Transverse colon (tissue), 4 donors: ENCODE data around the gene FAM217B. TPM values are rescaled to one million over a fixed set of nuclear protein-coding genes. Genes with fewer than 3 reads are reported as not detected.

ENCODE experiments used
- DNase-seq: peaks from one replicate; pipeline ENCODE4 v3.0.0-alpha.2; 2019
- H3K27ac ChIP-seq, 4 donors: fragments of 200-600 bp; sonication (generic); 2 replicates each; pipeline ENCODE4 v1.5.1; 2016 to 2018; ENCODE audit warnings: inconsistent platforms in 4 of 4
- H3K27me3 ChIP-seq: fragments of 200-600 bp; sonication (generic); 2 replicates; pipeline ENCODE4 v1.5.1; 2017; ENCODE audit warnings: inconsistent platforms
- H3K36me3 ChIP-seq, 4 donors: fragments of 200-600 bp; sonication (generic); 2 replicates each; pipeline ENCODE4 v1.5.1; 2017 to 2019; ENCODE audit warnings: inconsistent platforms in 4 of 4
- H3K4me1 ChIP-seq, 4 donors: fragments of 200-600 bp; sonication (generic); 2 replicates each; pipeline ENCODE4 v1.5.1; 2017 to 2020; ENCODE audit warnings: inconsistent platforms in 4 of 4
- H3K4me3 ChIP-seq, 4 donors: fragments of 200-600 bp; sonication (generic); 1 replicate in 1 of 4; 2 replicates in 3 of 4; pipeline versions ENCODE4 v1.5.1 to v1.6.1; 2017 to 2019; ENCODE audit warnings: inconsistent platforms in 4 of 4
- H3K9me3 ChIP-seq, 2 donors: fragments of 200-600 bp; sonication (generic); 2 replicates each; pipeline ENCODE4 v1.5.1; 2017 to 2019; ENCODE audit warnings: inconsistent platforms in 2 of 2
- EP300 ChIP-seq: sonication (generic); formaldehyde crosslinking; IDR thresholded peaks from one replicate; pipeline ENCODE4 v1.6.1; 2017; ENCODE audit warnings: antibody characterized with exemption, low read depth
- POLR2A ChIP-seq: fragments of 450-650 bp; IDR thresholded peaks from one replicate; pipeline ENCODE4 v1.6.1; 2016; ENCODE audit warnings: antibody characterized with exemption, mild to moderate bottlenecking, moderate library complexity
- POLR2AphosphoS5 ChIP-seq, 3 donors: sonication (generic); formaldehyde crosslinking; IDR thresholded peaks; one replicate each; pipeline ENCODE4 v1.6.1; 2016; ENCODE audit warnings: antibody characterized with exemption in 3 of 3
- WGBS, 2 donors: methylation state at CpG; one replicate each; pipeline ENCODE4 v1.1.5; 2018; ENCODE audit warnings: low coverage in 1 of 2; 5-methylcytosine and 5-hydroxymethylcytosine counted together
- in situ Hi-C, 4 donors: fragments of 200-750 bp; cut with MboI; loops; one replicate each; pipeline versions ENCODE4 v1.15.0 to v1.15.1; 2017; ENCODE audit warnings: low sequenced_read_pairs in 3 of 4, low pct_ligation_motif_present in 1 of 4, low pct_unique_long_range_greater_than_20kb in 1 of 4
- intact Hi-C: fragments of 100-400 bp; cut with DNase I; formaldehyde crosslinking; loops from one replicate; pipeline ENCODE4 v1.15.1; 2023; ENCODE audit warnings: low total_unique reads
- total RNA-seq, 4 donors: library from RNA; depleted of rRNA; stranded (reverse); fragments of >200 nt; gene quantifications; one replicate each; pipeline ENCODE4 v1.1.0, GENCODE V29; 2016
- TF ChIP-seq, protein P1 (sequence below), 5 experiments: fragments of 200-600 bp in 3 of 5; fragments of 450-650 bp in 2 of 5; sonication (generic) in 3 of 5; IDR thresholded peaks; 1 replicate in 2 of 5; 2 replicates in 3 of 5; pipeline ENCODE4 v1.5.1; 2016 to 2017; ENCODE audit warnings: antibody characterized with exemption in 5 of 5, inconsistent platforms in 3 of 5, mild to moderate bottlenecking in 2 of 5, moderate library complexity in 1 of 5

Gene FAM217B
- total RNA-seq, 4 donors from 2014 or later, result 2.2 to 12.2 (median 6.2) TPM

DNA sequence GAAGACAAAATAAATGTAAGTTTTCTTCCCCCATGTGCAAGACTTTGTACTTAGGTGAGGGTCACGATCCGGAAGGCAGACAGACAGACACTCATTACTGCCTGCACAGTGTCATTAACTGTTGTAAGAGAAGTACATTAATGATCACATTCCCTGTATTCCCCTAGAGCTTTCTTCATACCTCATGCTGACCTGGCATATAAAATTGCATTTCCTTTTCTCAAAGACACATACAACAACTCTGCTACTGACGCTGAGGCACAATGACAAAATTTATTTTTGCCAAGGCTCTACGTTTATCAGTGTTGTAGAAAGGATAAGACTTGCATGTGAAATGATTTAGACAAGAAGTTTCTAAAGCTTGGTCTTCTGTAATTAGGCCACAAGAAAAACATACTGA is 3.8 kb upstream of the FAM217B start:
- H3K4me3 ChIP-seq, result no peak overlapping the region
- no peaks in the 10 kb centered on the region for H3K9me3 ChIP-seq
- DNase-seq, result no peak
- no peak overlapping the region for H3K27ac ChIP-seq
- no peaks in the 10 kb centered on the region for H3K36me3 ChIP-seq
- peaks cover 22 to 50% (median 29%) of the 10 kb centered on the region in 4 donors for H3K4me1 ChIP-seq
- H3K27me3 ChIP-seq, result no peaks in the 10 kb centered on the region
- in situ Hi-C loops (no loop called here), intact Hi-C loops (no loop called here)
- 83 to 84% methylated on average over 4 of the region's 4 CpGs for WGBS, 2 donors
- TF ChIP-seq POLR2A, result no peak
- TF ChIP-seq, protein P1, sequence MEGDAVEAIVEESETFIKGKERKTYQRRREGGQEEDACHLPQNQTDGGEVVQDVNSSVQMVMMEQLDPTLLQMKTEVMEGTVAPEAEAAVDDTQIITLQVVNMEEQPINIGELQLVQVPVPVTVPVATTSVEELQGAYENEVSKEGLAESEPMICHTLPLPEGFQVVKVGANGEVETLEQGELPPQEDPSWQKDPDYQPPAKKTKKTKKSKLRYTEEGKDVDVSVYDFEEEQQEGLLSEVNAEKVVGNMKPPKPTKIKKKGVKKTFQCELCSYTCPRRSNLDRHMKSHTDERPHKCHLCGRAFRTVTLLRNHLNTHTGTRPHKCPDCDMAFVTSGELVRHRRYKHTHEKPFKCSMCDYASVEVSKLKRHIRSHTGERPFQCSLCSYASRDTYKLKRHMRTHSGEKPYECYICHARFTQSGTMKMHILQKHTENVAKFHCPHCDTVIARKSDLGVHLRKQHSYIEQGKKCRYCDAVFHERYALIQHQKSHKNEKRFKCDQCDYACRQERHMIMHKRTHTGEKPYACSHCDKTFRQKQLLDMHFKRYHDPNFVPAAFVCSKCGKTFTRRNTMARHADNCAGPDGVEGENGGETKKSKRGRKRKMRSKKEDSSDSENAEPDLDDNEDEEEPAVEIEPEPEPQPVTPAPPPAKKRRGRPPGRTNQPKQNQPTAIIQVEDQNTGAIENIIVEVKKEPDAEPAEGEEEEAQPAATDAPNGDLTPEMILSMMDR (IDR thresholded peaks at IDR 0.05), result no peak
- no peak for TF ChIP-seq EP300
- TF ChIP-seq POLR2AphosphoS5 (IDR thresholded peaks at IDR 0.05), result no peak

DNA sequence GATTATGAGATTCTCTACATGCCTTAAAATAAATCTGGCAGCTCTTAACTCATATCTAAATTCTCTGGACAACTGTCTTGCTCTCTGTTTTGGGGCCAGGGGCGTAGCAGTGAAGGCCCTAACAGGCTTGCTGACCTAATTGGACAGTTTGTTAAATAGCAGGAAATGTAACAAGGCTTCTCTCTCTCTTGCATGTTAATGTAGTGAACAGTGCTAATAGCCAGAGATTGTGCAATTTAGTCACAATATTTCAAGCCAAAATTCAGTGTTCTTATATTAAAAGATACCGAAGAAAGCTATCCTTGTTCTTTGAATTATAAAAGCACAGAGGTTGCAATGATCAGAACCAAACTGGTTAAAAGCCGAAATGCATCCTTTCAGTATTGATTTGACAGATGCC is 3.0 kb upstream of the FAM217B start:
- in situ Hi-C loops, result no loop called here
- WGBS, 2 donors, result 74 to 86% methylated on average over 3 of the region's 3 CpGs
- intact Hi-C loops, result no loop called here
- H3K9me3 ChIP-seq, result no peaks in the 10 kb centered on the region
- H3K27me3 ChIP-seq, result no peaks in the 10 kb centered on the region
- H3K27ac ChIP-seq, result no peak overlapping the region
- TF ChIP-seq, protein P1 (IDR thresholded peaks at IDR 0.05), result no peak
- TF ChIP-seq POLR2AphosphoS5 (IDR thresholded peaks at IDR 0.05) (no peak), POLR2A (no peak), EP300 (no peak)
- no peak for DNase-seq
- no peak overlapping the region for H3K4me3 ChIP-seq
- H3K36me3 ChIP-seq, result no peaks in the 10 kb centered on the region
- H3K4me1 ChIP-seq, result peaks cover 28 to 58% (median 34%) of the 10 kb centered on the region in 4 donors

DNA sequence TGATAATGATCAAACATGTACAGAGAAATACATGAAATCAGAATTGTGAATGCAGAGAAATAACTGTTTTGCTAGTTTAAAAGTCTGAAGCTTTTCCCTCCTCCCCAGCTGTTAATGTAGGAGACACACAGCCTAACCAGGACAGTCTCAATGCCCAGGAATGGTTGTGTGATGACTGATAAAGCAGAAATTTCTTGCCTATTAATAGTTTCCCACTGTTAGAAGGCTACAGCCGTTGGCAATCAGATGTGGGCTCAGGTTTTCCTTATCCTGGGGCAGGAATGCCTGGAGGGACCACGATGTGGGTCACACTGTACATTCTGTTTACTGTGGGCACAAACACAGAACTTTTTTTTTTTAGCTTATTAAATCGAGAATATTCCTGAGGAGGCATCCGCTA is 2.0 kb upstream of the FAM217B start:
- Histone ChIP-seq H3K27ac (peak overlapping the region; percentile 11 to 98 (median 98)), H3K36me3 (peaks cover 0 to 9% (median 3%) of the 10 kb centered on the region in 4 donors), H3K4me3 (peak overlapping the region in 1 of 4 donors; percentile 74), H3K4me1 (peaks cover 28 to 58% (median 31%) of the 10 kb centered on the region in 4 donors), H3K27me3 (no peaks in the 10 kb centered on the region), H3K9me3 (no peaks in the 10 kb centered on the region)
- TF ChIP-seq EP300 (no peak), POLR2A (no peak), POLR2AphosphoS5 (IDR thresholded peaks at IDR 0.05) (no peak)
- TF ChIP-seq, protein P1 (IDR thresholded peaks at IDR 0.05), result no peak
- in situ Hi-C loops (no loop called here), intact Hi-C loops (no loop called here)
- 43 to 72% methylated on average over 3 to 4 of the region's 4 CpGs for WGBS, 2 donors
- no peak for DNase-seq

DNA sequence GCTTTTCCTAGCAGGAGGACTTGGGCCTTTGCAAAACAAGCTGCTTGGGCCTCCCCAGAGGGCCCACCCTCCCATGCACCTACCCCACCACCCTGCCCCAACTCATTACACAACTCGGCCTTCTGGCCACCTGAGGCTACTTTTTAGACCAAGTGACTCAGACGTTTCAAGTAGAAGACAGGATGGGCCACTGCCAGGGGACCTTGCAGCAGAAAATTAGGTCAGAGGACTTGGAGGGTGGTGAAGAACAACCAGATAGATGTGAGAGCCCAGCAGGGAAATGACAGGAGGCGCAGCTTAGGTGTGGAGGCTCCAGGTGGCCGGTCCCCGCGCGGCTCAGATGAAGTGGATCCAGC is 1.5 kb upstream of the FAM217B start:
- 86% methylated on average over 7 of the region's 7 CpGs; no CpG with 5 or more reads in 1 of the 2 donors for WGBS, 2 donors
- peak; percentile 26 for DNase-seq
- Histone ChIP-seq H3K36me3 (peaks cover 0 to 13% (median 4%) of the 10 kb centered on the region in 4 donors), H3K4me3 (peak overlapping the region in 1 of 4 donors; percentile 74), H3K27me3 (no peaks in the 10 kb centered on the region), H3K27ac (peak overlapping the region; percentile 11 to 98 (median 98)), H3K4me1 (peaks cover 28 to 54% (median 29%) of the 10 kb centered on the region in 4 donors), H3K9me3 (no peaks in the 10 kb centered on the region)
- TF ChIP-seq POLR2A (no peak), POLR2AphosphoS5 (IDR thresholded peaks at IDR 0.05) (no peak), EP300 (no peak)
- TF ChIP-seq, protein P1 (IDR thresholded peaks at IDR 0.05), result no peak
- intact Hi-C loops (no loop called here), in situ Hi-C loops (no loop called here)
